HL-60/S4 treated with retinoic acid at 250 ng/mL for 4 days and 3 days (cell line): ENCODE measurements around the gene ZNF143.
"Not testable (repeated sequence)": the region's sequence is repeated elsewhere in the genome, so short reads cannot be mapped to it uniquely, and the experiment has no call there.

Experiments
- in situ Hi-C: fragments of 300-500 bp; cut with MboI; formaldehyde crosslinking; loops from 2 replicates; pipeline ENCODE4 v1.7.0; 2022; ENCODE audit warnings: low sequenced_read_pairs

Gene ZNF143

GRCh38 chr11:9460322-9461062, at the start of gene ZNF143:
TSS of gene ZNF143 (plus strand) at chr11:9461012. CDS start at chr11:9471309, 10,297 bp downstream.
- in situ Hi-C loops: no loop called here

DNA sequence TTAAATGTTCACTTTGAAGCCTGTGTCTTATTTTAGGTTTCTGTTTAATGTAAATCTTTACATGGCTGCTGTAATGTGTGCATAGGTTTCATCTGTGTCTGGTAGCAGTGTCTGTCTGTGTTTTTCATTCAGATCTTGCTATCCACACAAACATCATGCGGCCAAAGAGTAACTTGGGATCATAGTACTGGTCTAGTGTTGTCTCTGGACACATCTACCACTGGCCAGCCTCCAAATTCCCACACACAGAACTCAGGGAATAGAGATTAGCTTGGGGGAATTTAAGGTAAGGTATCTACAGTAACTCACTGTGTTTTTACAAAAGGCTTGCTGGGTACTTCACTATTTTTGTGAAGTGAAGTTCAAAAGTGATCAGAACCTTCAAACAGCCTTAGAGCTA, 32.1 kb upstream of the ZNF143 start:
- in situ Hi-C loops: no loop called here

GRCh38 chr11:9438611-9439010, 22.2 kb upstream of the ZNF143 start:
- in situ Hi-C loops: no loop called here

GRCh38 chr11:9446230-9446629, 14.6 kb upstream of the ZNF143 start:
- in situ Hi-C loops: no loop called here

DNA sequence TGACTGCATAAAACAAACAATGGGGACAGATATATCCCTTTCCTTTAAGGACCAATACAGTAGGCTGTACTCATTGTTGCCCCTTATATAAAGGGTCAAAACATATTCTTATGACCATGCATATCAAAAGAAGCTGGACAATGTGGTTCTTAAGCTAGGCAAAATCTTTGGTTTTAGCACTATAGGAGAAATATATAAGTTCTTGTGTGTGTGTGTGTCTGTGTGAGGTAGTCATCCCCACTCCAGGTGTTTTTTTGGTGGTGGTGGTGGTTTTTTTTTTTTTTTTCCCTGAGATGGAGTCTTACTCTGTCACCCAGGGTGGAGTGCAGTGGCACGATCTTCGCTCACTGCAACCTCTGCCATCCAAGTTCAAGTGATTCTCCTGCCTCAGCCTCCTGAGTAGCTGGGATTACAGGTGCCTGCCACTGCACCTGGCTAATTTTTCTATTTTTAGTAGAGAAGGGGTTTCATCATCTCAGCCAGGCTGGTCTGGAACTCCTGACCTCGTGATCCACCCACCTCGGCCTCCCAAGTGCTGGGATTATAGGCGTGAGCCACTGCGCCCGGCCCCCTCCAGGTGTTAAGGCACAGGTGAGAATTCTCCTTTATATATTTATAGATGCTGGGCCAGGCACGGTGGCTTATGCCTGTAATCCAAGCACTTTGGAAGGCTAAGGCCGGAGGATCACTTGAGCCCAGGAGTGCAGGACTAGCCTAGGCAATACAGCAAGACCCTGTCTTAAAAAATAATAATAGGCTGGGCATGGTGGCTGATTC, 12.0 kb upstream of the ZNF143 start:
- in situ Hi-C loops: no loop called here

DNA sequence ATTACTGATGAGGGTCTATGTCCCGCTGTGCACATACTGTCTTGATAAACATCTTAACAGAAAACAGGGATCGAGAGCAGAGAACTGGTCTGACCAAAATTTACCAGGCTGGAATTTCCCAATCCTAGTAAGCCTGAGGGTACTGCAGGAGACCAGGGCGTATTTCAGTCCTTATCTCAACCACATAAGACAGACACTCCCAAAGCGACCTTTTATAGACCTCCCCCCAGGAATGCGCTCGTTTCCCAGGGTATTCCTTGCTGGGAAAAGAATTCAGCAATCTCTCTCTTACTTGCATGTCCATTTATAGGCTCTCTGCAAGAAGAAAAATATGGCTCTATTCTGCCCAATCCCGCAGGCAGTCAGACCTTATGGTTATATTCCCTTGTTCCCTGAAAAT, 8.8 kb upstream of the ZNF143 start:
- in situ Hi-C loops: not testable (repeated sequence)

GRCh38 chr11:9455722-9456121, 5.1 kb upstream of the ZNF143 start:
- in situ Hi-C loops: no loop called here

DNA sequence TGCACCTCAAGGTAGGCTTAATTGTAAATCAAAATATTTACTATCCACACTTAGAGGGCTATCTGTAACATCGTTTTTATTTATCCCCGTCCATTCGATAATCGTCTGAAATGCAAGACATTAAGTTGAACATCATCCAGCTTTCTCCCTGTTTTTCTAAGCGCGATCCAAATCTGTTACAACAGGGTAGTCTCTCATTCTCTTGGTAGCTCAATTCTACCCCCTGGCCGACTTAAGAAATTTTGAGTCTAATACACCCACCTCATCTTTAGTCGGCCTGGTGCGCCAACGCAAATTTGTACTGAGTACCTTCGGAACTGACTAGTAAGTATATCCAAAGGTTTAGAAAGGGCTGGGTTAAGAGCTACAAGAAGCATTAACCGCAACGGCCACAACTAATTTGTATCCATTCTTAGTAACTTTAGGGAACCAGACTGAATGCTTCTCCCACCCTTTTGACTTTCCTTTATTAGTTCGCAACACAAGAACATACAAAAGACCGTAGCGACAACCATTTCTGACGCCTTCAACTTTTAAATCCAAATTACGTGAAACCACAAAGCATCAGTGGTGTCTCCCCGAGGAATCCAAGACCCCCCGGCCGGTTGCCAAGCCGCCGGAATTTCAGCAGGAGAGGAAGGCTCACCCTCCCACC, 1.0 kb upstream of the ZNF143 start:
- in situ Hi-C loops: no loop called here

DNA sequence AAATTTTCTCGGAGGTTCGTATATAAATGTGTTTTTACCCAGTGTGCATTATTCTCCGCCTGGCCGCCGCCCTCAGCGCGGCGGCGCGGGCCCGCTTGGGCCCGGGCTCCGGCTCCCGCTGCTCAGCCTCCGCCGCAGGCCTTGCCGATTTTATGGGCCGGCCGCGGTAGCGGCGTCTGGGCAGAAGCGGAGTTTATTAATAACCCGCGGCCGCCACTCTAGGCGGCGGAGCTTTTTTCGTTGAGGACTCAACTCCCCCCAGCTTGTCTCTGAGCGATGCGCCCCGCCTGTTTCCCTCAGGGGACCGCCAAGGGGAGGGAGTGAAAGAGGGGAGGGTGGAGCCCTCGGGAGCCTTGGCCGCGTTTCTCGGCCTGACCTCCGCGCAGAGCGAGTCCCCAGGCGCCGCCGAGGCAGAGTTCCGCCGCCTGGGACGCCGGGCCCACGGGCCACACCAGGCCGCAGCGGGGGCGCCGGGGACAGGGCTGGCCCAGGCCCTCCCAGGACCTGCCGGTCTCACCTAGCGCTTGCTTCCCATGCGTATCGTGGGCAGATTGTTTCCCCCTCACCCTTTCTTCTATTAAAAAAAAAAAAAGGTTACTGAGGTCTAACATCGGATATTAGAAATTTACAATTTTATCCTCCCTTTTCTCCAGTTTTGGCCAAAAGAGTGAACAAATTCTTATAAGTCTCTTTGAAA, 399 bp downstream of the ZNF143 start:
- in situ Hi-C loops: no loop called here

GRCh38 chr11:9461760-9462134, 935 bp downstream of the ZNF143 start:
- in situ Hi-C loops: no loop called here

DNA sequence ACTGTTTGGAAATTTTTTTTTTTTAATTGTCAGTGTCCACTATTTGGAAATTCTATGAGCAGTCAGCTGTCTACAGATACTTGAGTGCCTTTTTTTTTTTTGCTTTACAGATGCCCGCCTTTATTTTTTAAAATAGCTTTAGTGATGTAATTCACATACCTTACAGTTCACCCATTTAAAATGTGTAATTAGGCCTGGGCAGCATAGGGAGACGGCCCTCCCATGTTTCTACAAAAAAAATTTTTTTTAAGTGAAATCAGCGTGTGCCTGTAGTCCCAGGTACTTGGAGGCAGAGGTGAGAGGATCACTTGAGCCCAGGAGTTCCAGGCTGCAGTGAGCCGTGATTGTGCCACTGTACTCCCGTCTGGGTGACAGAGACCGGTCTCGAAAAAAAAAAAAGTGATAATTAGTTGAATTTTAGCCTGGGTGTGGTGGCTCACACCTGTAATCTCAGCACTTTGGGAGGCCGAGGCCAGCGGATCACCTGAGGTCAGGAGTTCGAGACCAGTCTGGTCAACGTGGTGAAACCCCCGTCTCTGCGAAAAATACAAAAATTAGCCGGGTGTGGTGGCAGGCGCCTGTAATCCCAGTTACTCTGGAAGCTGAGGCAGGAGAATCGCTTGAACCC, 1.5 kb downstream of the ZNF143 start:
- in situ Hi-C loops: no loop called here

- in situ Hi-C loops: no loop called here
Observed at GRCh38 chr11:9462806-9463537, 2.2 kb downstream of the ZNF143 start.

GRCh38 chr11:9470765-9471164, 10.0 kb downstream of the ZNF143 start:
- in situ Hi-C loops: no loop called here

DNA sequence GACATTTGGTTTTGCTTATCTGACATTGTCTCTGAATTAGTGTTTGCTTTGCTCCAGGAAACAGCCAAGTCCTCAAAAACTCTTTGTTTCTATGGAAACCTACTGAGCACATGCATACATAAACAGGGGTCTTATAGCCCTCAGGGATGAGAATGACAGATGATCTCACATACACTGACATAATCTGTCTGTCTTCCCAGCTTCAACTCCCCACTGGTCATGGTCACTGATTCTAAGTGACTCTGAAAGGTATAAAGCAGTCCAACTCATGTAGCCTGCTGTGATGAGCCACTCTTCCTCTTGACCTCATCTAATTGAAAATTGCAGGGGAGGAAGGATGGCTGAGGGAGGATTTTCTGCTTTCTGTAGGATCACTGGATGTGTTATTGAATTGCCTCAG, 12.6 kb downstream of the ZNF143 start:
- in situ Hi-C loops: no loop called here

GRCh38 chr11:9479899-9480298, 19.1 kb downstream of the ZNF143 start:
- in situ Hi-C loops: no loop called here

DNA sequence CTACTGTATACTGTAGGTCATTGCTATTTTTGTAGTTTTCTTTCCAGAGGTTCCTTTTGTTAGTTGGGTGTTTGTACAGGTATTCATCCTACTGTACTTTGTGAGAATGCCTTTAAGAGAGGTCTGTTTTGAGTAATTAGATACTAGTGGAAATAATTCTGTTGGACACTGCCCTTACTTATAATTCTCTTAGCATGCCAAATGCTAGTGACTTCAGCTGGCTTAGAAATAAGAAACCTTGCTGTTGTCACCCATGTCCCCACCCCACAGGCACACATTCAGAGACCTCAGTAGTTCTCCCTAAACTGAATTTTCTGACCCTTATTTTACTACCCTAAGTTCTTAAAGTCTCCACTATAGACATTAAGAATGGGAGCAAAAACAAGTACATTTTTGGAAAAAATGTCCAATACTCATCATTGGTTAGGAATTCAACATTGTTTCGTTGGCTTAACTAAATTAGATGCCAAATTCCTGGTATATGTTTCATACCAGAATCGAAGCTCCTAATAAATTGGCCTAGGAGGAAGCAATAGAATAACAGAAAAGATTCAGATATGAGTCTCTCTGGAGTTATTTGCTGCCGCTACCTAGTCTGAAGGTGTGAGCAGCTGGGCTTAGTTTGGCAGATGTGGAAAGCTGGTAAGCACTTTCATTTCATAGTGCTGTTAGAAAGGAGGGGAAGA, 28.4 kb downstream of the ZNF143 start:
- in situ Hi-C loops: no loop called here

DNA sequence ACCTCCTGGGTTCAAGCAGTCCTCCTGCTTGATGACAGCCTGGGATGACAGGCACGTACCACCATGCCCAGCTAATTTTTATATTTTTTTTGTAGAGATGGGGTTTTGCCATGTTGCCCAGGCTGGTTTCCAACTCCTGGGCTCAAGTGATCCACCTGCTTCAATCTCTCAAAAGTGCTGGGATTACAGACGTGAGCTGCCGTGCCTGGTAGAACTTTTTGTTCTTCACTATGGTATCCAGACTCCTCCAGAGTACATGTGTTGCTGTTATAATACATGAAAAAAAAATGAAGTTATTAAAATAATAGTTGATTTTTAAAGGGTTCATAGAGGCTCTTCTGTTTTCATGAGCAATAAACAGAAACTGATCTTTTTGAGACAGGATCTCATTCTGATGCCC, 29.6 kb downstream of the ZNF143 start:
- in situ Hi-C loops: no loop called here

GRCh38 chr11:9493492-9493891, 32.7 kb downstream of the ZNF143 start:
- in situ Hi-C loops: no loop called here

DNA sequence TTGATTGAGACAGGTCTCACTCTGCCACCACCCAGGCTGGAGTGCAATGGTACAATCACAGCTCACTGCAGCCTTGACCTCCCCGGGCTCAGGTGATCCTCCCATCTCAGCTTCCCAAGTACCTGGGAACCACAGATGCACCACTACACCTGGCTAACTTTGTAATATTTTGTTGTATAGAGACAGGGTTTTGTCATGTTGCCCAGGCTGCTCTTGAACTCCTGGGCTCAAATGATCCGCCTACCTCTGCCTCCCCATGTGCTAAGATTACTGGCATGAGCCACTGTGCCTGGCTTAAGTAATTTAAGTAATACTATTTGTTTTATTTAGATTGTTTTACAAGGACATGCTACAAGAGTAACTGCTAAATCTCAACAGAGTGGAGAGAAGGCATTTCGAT, 33.5 kb downstream of the ZNF143 start:
- in situ Hi-C loops: no loop called here
